Measurements from ENCODE around the gene CST11.
A peak's percentile ranks its signal among the peaks of the same experiment; 100 is the strongest.

Gene CST11

DNA sequence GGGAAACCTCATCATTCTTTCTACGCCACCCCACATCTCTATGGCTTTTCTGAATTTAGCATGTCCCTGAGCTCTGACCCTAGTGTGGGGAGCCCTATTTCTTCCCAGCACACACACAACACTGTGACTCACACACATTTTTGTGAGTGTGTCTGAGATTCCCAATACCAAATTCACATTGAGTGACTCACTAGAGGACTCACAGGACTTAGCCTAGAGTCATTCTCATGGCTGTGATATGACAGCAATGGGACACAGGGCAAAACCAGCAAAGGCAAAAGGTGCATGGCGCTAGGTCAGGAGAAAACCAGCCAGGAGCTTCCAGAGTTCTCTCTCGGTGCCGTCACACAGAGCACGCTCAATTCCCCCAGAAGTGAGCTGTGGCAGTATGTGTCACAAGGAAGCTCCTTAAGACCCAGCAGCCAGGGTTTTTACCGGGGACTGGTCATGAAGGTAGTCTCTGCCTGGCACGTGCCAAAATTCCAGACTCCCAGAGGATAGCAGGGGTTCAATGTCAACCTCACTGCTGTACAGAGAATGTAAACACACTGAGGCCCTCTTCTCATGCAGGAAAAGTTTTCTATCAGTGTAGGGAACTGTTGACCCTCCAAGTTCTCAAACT lies 7.0 kb downstream of the CST11 start:
- peak; percentile 38 to 90 for DNase-seq (ENCODE audit: low read depth in 2 of 2)
- H3K4me3 ChIP-seq (replicated peaks in 1 of 2; ENCODE audit: low read depth in 2 of 2, low read length in 2 of 2): no peak overlapping the region
- TF ChIP-seq, protein P1, sequence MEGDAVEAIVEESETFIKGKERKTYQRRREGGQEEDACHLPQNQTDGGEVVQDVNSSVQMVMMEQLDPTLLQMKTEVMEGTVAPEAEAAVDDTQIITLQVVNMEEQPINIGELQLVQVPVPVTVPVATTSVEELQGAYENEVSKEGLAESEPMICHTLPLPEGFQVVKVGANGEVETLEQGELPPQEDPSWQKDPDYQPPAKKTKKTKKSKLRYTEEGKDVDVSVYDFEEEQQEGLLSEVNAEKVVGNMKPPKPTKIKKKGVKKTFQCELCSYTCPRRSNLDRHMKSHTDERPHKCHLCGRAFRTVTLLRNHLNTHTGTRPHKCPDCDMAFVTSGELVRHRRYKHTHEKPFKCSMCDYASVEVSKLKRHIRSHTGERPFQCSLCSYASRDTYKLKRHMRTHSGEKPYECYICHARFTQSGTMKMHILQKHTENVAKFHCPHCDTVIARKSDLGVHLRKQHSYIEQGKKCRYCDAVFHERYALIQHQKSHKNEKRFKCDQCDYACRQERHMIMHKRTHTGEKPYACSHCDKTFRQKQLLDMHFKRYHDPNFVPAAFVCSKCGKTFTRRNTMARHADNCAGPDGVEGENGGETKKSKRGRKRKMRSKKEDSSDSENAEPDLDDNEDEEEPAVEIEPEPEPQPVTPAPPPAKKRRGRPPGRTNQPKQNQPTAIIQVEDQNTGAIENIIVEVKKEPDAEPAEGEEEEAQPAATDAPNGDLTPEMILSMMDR (IDR thresholded peaks at IDR 0.05; ENCODE audit: low read depth, low read length): no peak

DNA sequence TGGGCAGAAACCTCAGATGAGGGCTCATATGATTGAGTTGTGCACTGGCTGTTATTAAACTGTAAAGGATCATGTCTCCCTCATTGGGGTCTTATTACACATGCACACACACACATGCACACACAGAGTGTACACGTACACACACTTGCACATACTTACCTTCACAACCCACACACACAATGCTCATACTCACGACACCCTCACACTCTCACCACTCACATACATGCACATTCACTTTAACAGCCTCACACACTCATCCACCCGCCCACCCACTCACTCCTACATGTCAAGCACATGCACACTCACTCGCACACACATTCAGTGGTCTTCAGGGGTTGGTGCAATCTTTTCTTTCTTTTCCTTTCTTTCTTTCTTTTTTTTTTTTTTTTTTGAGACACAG lies 7.8 kb downstream of the CST11 start:
- TF ChIP-seq, protein P1 (IDR thresholded peaks at IDR 0.05; ENCODE audit: low read depth, low read length): no peak
- no peak overlapping the region for H3K4me3 ChIP-seq (replicated peaks in 1 of 2; ENCODE audit: low read depth in 2 of 2, low read length in 2 of 2)
- DNase-seq (ENCODE audit: low read depth in 2 of 2): no peak

DNA sequence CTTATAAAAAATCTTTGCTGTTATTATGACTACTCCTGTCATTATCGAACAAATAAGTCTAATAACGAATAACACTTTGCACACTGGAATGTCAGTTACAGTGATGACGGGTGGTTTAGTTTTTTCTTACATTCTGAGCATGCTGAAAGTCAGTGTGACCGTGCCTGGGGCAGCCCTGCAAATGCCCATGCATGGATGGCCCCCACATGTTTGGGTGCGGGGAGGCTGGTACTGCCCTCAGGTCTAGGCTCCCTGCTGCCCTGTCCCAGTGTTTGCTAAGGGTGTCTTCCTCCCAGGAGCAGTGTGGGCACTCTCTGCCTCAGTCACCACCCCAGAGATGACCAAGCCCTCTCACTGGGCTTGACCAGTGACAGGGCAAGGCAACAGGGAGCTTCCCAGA lies 10.2 kb downstream of the CST11 start:
- DNase-seq (ENCODE audit: low read depth in 2 of 2): no peak
- TF ChIP-seq, protein P1 (IDR thresholded peaks at IDR 0.05; ENCODE audit: low read depth, low read length): no peak
- H3K4me3 ChIP-seq (replicated peaks in 1 of 2; ENCODE audit: low read depth in 2 of 2, low read length in 2 of 2): no peak overlapping the region

DNA sequence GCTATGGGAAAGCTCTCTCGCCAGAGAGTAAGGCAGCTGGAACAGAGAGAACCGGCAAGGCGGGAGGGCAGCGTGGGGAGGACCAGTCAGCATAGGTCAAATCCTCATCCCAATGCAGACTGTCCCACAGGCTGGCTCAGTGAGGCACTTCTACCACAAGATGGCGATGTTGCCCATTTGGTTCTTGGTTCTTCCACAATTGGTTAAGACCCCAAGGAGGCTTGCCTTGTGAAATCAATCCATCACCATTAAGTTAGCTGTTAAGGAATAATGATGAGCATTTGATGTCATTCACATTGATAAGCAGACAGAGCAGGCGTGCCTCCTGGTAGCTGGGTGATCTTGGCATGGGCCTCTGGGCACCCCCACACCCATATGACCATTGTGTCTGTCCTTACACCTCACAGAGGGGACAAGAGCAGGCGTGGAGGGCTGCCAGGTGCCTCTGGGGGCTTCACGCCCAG lies 10.8 kb downstream of the CST11 start:
- H3K4me3 ChIP-seq (replicated peaks in 1 of 2; ENCODE audit: low read depth in 2 of 2, low read length in 2 of 2): no peak overlapping the region
- DNase-seq (ENCODE audit: low read depth in 2 of 2): peak; percentile 85 to 89
- TF ChIP-seq, protein P1 (IDR thresholded peaks at IDR 0.05; ENCODE audit: low read depth, low read length): peak; percentile 90

DNA sequence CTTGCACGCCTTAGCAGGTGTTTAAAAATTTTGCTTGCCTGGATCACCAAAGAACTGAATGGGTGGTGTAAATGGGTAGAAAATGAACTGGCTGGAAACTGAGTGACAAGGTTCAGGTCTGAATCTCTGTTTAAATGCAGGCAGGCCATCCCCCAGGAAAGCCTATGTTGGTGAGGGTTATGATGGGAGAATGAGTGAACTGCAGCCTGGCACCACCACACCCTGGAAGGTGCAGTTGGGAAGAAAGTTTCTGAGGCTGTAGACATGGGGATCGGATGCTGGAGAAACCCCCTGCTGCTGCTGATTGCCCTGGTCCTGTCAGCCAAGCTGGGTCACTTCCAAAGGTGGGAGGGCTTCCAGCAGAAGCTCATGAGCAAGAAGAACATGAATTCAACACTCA lies 12.7 kb downstream of the CST11 start:
- no peak for DNase-seq (ENCODE audit: low read depth in 2 of 2)
- TF ChIP-seq, protein P1 (IDR thresholded peaks at IDR 0.05; ENCODE audit: low read depth, low read length): no peak
- no peak overlapping the region for H3K4me3 ChIP-seq (replicated peaks in 1 of 2; ENCODE audit: low read depth in 2 of 2, low read length in 2 of 2)

DNA sequence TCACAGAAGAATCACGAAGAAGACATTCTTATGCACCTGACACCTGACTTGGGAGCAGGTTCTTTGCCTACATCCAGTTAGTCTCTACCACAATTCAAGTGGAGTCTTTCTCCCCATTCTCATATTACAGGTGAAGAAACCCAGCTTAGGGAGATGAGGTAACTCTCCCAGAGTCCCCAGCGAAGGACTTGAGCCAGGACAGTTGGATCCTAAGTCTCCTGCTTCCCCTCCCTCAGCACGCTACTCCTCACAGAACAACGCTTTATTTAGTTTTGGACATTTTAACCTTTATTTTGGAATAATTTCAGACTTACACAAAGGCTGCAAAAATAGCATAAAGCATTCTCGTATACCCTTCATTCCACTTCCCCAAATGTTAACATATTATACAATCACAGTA lies 14.0 kb downstream of the CST11 start:
- H3K4me3 ChIP-seq (replicated peaks in 1 of 2; ENCODE audit: low read depth in 2 of 2, low read length in 2 of 2): no peak overlapping the region
- DNase-seq (ENCODE audit: low read depth in 2 of 2): no peak
- TF ChIP-seq, protein P1 (IDR thresholded peaks at IDR 0.05; ENCODE audit: low read depth, low read length): no peak
